Transverse colon (tissue), 3 donors: Measurements from ENCODE around the gene GFRA1.

Experiments used
- POLR2A ChIP-seq: fragments of 450-650 bp; IDR thresholded peaks from one replicate; pipeline ENCODE4 v1.6.1; 2016; ENCODE audit warnings: antibody characterized with exemption, mild to moderate bottlenecking, moderate library complexity
- POLR2AphosphoS5 ChIP-seq, 3 donors: sonication (generic); formaldehyde crosslinking; IDR thresholded peaks; one replicate each; pipeline ENCODE4 v1.6.1; 2016; ENCODE audit warnings: antibody characterized with exemption in 3 of 3

DNA sequence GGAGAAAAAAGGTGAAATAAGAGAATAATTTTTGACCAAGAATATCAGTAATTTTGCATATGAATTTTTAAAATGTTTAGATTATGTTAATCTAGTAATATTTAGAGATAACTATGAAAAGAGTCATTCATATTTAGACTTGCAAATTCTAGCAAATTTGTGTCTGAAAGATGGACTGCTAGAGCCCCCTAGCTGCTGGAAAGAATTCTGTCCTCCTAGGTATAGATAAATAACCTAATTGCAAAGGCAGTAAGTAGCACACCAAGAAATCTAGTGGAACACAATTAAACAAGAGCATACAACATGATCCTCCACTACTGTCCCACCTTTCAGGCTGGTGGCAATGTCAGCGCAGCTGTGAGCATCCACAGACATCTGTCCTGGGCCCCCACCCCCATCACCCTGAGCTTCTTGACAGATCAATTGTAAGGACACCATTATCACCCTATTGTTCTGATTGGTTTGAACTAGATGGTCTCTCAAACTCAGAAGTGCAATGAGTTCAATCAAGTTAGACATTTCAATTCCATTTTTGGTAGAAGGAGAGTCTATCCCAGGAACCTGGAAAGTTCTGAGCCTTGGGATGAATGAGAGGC, 15.0 kb upstream of the GFRA1 start:
- TF ChIP-seq POLR2A (no peak), POLR2AphosphoS5 (IDR thresholded peaks at IDR 0.05) (no peak)
